H1 (cell line): ENCODE results near the gene DNAL1. TPM values are rescaled to one million over a fixed set of nuclear protein-coding genes. Genes with fewer than 3 reads are reported as not detected.
A peak's percentile ranks its signal among the peaks of the same experiment; 100 is the strongest.

Experiments used
- CTCF ChIA-PET: fragments of 300-600 bp; sonication (Branson Sonifier 250); formaldehyde crosslinking; loops from one replicate; lab custom pipeline; 2021; ENCODE audit not compliant: partially characterized antibody; lab: Charles Lee
- POLR2A ChIA-PET: fragments of 300-600 bp; sonication (Branson Sonifier 250); formaldehyde crosslinking; loops from one replicate; lab custom pipeline; 2021; ENCODE audit warnings: inconsistent platforms; ENCODE audit not compliant: partially characterized antibody; lab: Charles Lee
- DNase-seq, 2 experiments: peaks; one replicate each; pipeline versions ENCODE4 v3.0.0 to v3.0.0-alpha.2; 2010 to 2022; ENCODE audit warnings: low spot score in 2 of 2, low read depth in 1 of 2, mixed read lengths in 1 of 2
- FAIRE-seq: peaks from 2 replicates; lab custom pipeline; 2011; peaks lifted over from hg19 to GRCh38; lab: Jason Lieb, UNC
- H2AFZ ChIP-seq: 2 replicates; pipeline ENCODE4 v1.8.1; 2012; ENCODE audit warnings: low read length, inconsistent platforms
- H2AK5ac ChIP-seq: 2 replicates; pipeline ENCODE4 v1.6.1; 2013; ENCODE audit warnings: low read depth, low read length
- H2BK120ac ChIP-seq: replicated peaks from 2 replicates; pipeline ENCODE3; 2013; ENCODE audit warnings: low read depth, low read length, inconsistent platforms
- H2BK12ac ChIP-seq: 2 replicates; pipeline ENCODE4 v1.6.1; 2013; ENCODE audit warnings: low read depth, low read length
- H2BK15ac ChIP-seq: 2 replicates; pipeline ENCODE4 v1.6.1; 2013; ENCODE audit warnings: low read length
- H2BK20ac ChIP-seq: 2 replicates; pipeline ENCODE4 v1.6.1; 2013; ENCODE audit warnings: low read length
- H2BK5ac ChIP-seq: 2 replicates; pipeline ENCODE4 v1.6.1; 2013; ENCODE audit warnings: low read depth, low read length
- H3K14ac ChIP-seq: 2 replicates; pipeline ENCODE4 v1.6.1; 2013; ENCODE audit warnings: inconsistent platforms; ENCODE audit not compliant: insufficient read length
- H3K18ac ChIP-seq: 2 replicates; pipeline ENCODE4 v1.6.1; 2013; ENCODE audit warnings: low read length; ENCODE audit errors: extremely low read depth
- H3K23ac ChIP-seq: 2 replicates; pipeline ENCODE4 v1.6.1; 2013; ENCODE audit warnings: inconsistent platforms; ENCODE audit not compliant: insufficient read length
- H3K23me2 ChIP-seq: 2 replicates; pipeline ENCODE4 v1.6.1; 2013; ENCODE audit warnings: low read depth, low read length
- H3K27ac ChIP-seq: 2 replicates; pipeline ENCODE4 v1.6.1; 2011; ENCODE audit warnings: low read depth, low read length, inconsistent platforms
- H3K27me3 ChIP-seq, 4 experiments: replicated peaks in 1 of 4; 1 replicate in 1 of 4; 2 replicates in 3 of 4; pipeline versions ENCODE4 v1.6.1 to v1.8.1; 2011 to 2013; ENCODE audit warnings: low read length in 3 of 4, mild to moderate bottlenecking in 3 of 4, inconsistent platforms in 2 of 4, mixed read lengths in 2 of 4, moderate library complexity in 1 of 4; ENCODE audit not compliant: control insufficient read depth in 3 of 4, insufficient read depth in 3 of 4; ENCODE audit errors: extremely low read depth in 1 of 4
- H3K36me3 ChIP-seq, 4 experiments: 2 replicates each; pipeline versions ENCODE4 v1.6.1 to v1.8.1; 2011 to 2013; ENCODE audit warnings: mild to moderate bottlenecking in 4 of 4, low read length in 3 of 4, moderate library complexity in 2 of 4, control low read depth in 1 of 4, inconsistent platforms in 1 of 4; ENCODE audit not compliant: insufficient read depth in 4 of 4, control insufficient read depth in 2 of 4
- H3K4ac ChIP-seq: replicated peaks from 2 replicates; pipeline ENCODE3; 2013; ENCODE audit warnings: low read length, low read depth, mixed read lengths, inconsistent platforms; ENCODE audit not compliant: insufficient read length
- H3K4me1 ChIP-seq, 4 experiments: replicated peaks in 1 of 4; 1 replicate in 1 of 4; 2 replicates in 3 of 4; pipeline versions ENCODE4 v1.6.1 to v1.8.1; 2011 to 2013; ENCODE audit warnings: low read length in 3 of 4, inconsistent platforms in 2 of 4, mixed read lengths in 1 of 4; ENCODE audit not compliant: insufficient read depth in 4 of 4, control insufficient read depth in 3 of 4
- H3K4me2 ChIP-seq, 2 experiments: 2 replicates each; pipeline versions ENCODE4 v1.6.1 to v1.8.1; 2011 to 2013; ENCODE audit warnings: low read depth in 2 of 2, low read length in 2 of 2, control low read depth in 1 of 2, inconsistent platforms in 1 of 2, mild to moderate bottlenecking in 1 of 2; ENCODE audit not compliant: insufficient read depth in 1 of 2
- H3K4me3 ChIP-seq, 4 experiments: fragments of 200-600, 300-600 bp in 1 of 4; sonication (generic), shearing (Covaris generic), sonication (Bioruptor Twin) in 1 of 4; 2 replicates each; pipeline versions ENCODE4 v1.5.1 to v1.8.1; 2011 to 2016; ENCODE audit warnings: low read length in 4 of 4, low read depth in 3 of 4, control low read depth in 2 of 4, inconsistent platforms in 2 of 4, mild to moderate bottlenecking in 2 of 4, mixed read lengths in 1 of 4, moderate library complexity in 1 of 4; ENCODE audit not compliant: insufficient read depth in 2 of 4; ENCODE audit errors: extremely low read depth in 1 of 4
- H3K56ac ChIP-seq: replicated peaks from 2 replicates; pipeline ENCODE3; 2013; ENCODE audit warnings: low read depth, mild to moderate bottlenecking, mixed read lengths, low read length, inconsistent platforms; ENCODE audit not compliant: insufficient read length
- H3K79me1 ChIP-seq: 2 replicates; pipeline ENCODE4 v1.6.1; 2013; ENCODE audit warnings: low read depth, low read length, control low read depth
- H3K79me2 ChIP-seq, 2 experiments: 2 replicates each; pipeline versions ENCODE4 v1.6.1 to v1.8.1; 2012 to 2013; ENCODE audit warnings: low read length in 2 of 2, mild to moderate bottlenecking in 2 of 2, inconsistent platforms in 1 of 2; ENCODE audit not compliant: insufficient read depth in 2 of 2, control insufficient read depth in 1 of 2
- H3K9ac ChIP-seq, 4 experiments: replicated peaks in 1 of 4; 1 replicate in 1 of 4; 2 replicates in 3 of 4; pipeline versions ENCODE4 v1.6.1 to v1.8.1; 2011 to 2013; ENCODE audit warnings: low read depth in 3 of 4, low read length in 3 of 4, control low read depth in 2 of 4, mild to moderate bottlenecking in 2 of 4, moderate library complexity in 2 of 4, inconsistent platforms in 1 of 4; ENCODE audit errors: extremely low read depth in 1 of 4
- H3K9me3 ChIP-seq, 2 experiments: 2 replicates each; pipeline versions ENCODE4 v1.6.1 to v1.8.1; 2012 to 2013; ENCODE audit warnings: mild to moderate bottlenecking in 2 of 2, moderate library complexity in 2 of 2, control low read depth in 1 of 2, inconsistent platforms in 1 of 2, low read depth in 1 of 2, low read length in 1 of 2, mixed read lengths in 1 of 2; ENCODE audit not compliant: insufficient read depth in 2 of 2
- H4K20me1 ChIP-seq, 2 experiments: replicated peaks in 1 of 2; 2 replicates each; pipeline versions ENCODE3 to v1.8.1; 2011 to 2013; ENCODE audit warnings: inconsistent platforms in 2 of 2, low read length in 2 of 2, mild to moderate bottlenecking in 1 of 2; ENCODE audit not compliant: insufficient read depth in 2 of 2, control insufficient read depth in 1 of 2
- H4K5ac ChIP-seq: 2 replicates; pipeline ENCODE4 v1.6.1; 2013; ENCODE audit warnings: low read length, low read depth, mixed read lengths, inconsistent platforms; ENCODE audit not compliant: insufficient read length
- H4K8ac ChIP-seq: 2 replicates; pipeline ENCODE4 v1.8.0; 2013; ENCODE audit warnings: mild to moderate bottlenecking, moderate library complexity, low read length, inconsistent platforms; ENCODE audit not compliant: insufficient read depth; ENCODE audit errors: extremely low read depth
- H4K91ac ChIP-seq: replicated peaks from 2 replicates; pipeline ENCODE3; 2013; ENCODE audit warnings: low read length, mixed read lengths, inconsistent platforms; ENCODE audit not compliant: insufficient read length
- BACH1 ChIP-seq: IDR thresholded peaks from 2 replicates; pipeline ENCODE4 v1.6.1; 2012; ENCODE audit warnings: low read length, improper control_type of control experiment
- CTBP2 ChIP-seq: IDR thresholded peaks from 2 replicates; pipeline ENCODE4 v1.7.0; 2011; ENCODE audit warnings: borderline replicate concordance, mild to moderate bottlenecking, moderate library complexity, mixed read lengths, low read length; ENCODE audit not compliant: insufficient read depth, insufficient read length
- HDAC2 ChIP-seq, 2 experiments: fragments of 300-600 bp in 1 of 2; sonication (generic) in 1 of 2; IDR thresholded peaks; 2 replicates each; pipeline ENCODE4 v1.6.1; 2011 to 2012; ENCODE audit warnings: low read depth in 2 of 2, low read length in 2 of 2, mild to moderate bottlenecking in 2 of 2, moderate library complexity in 2 of 2, borderline replicate concordance in 1 of 2, inconsistent platforms in 1 of 2
- KDM5A ChIP-seq: fragments of 200-600 bp; IDR thresholded peaks from 2 replicates; pipeline ENCODE4 v1.7.1; 2012; ENCODE audit warnings: mild to moderate bottlenecking, low read length, inconsistent platforms, mixed read lengths
- WGBS, 2 experiments: shearing (Covaris generic) in 1 of 2; methylation state at CpG; one replicate each; pipeline versions ENCODE4 v1.1.6 to v1.1.7; 2013 to 2015; ENCODE audit warnings: low lambda C conversion rate in 2 of 2, mixed read lengths in 2 of 2, inconsistent platforms in 1 of 2, low coverage in 1 of 2, missing lambda C conversion rate in 1 of 2; ENCODE audit not compliant: insufficient replicate concordance in 2 of 2, insufficient coverage in 1 of 2, insufficient read length in 1 of 2; ENCODE audit errors: extremely low coverage in 1 of 2, missing lambda C conversion rate in 1 of 2; 5-methylcytosine and 5-hydroxymethylcytosine counted together
- polyA plus RNA-seq, 7 experiments: library from polyadenylated mRNA; depleted of rRNA in 3 of 7; stranded (reverse) in 5 of 7; unstranded in 2 of 7; fragments of >200 nt in 5 of 7; fragments of 200-250 nt in 2 of 7; gene quantifications; 1 replicate in 5 of 7; 2 replicates in 1 of 7; 4 replicates in 1 of 7; pipeline versions ENCODE4 v1.2.1 to v1.2.3, GENCODE V29; 2011 to 2013; ENCODE audit warnings: missing spikeins in 2 of 7, mixed read lengths in 2 of 7
- total RNA-seq: library from RNA; stranded (reverse); fragmentation: NEBNext Ultra II Directional; extraction: Animal tissue kit (Norgen Biotek cat#: 25700); gene quantifications from 2 replicates; pipeline ENCODE4 v1.2.1, GENCODE V29; 2021

DNAL1 gene
- total and polyA plus RNA-seq, 2 of the 8 experiments (the other 6 are each of a cell fraction or from before 2014, with no cell fraction given): 2.8 to 16.8 TPM

DNA sequence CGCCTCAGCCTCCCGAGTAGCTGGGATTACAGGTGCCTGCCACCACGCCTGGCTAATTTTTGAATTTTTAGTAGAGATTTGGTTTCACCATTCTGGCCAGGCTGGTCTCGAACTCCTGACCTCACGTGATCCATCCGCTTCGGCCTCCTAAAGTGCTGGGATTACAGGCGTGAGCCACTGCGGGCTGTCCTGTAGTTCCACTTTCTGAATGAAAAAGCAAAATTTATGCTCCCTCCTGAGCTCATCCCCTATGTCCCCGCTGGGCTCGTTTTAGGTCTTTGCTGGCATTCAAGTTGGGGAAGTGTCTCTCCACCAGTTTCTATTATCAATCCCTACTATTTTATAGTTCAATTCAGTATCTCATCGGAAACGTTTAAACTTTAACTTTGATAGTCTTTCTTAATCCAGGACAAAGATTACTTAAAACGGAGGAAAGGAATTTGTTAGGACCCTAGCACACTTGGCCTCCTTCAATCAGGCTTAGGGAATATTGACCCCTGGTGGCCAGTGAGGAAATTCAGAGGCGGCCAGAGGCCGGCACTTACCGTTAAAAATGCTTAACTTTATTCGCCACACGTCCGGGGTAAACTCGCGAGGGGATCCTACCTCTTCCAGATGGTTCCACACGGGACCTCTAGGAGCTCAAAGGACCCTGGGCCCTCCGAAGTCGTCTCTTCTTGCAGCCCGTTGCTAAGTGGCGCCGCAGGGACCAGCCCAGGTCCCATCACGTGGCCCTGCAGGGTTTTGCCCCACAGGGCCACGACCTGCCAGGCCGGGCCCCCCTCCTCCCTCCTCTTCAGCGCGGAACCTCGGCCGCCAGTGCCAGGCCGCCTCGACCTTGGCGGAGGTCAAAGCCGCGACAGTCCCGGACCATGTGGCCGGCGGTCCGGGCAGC lies 11.4 kb upstream of the DNAL1 start:
- FAIRE-seq (peak; percentile 94), DNase-seq (peak in 1 of 2 experiments; percentile 82)
- Histone ChIP-seq H3K79me2 (no peaks in the 10 kb centered on the region), H2BK15ac (peak overlapping the region; percentile 92; the same call in 1 of the 2 replicates), H4K91ac (peak overlapping the region; percentile 97), H3K4ac (no peak overlapping the region), H4K5ac (peak overlapping the region; percentile 7), H3K27me3 (no peaks in the 10 kb centered on the region), H2BK5ac (peak overlapping the region; percentile 86; the same call in 1 of the 2 replicates), H3K56ac (peak overlapping the region; percentile 86), H3K4me1 (peaks cover 0 to 5% (median 1%) of the 10 kb centered on the region in 4 experiments; a peak in 4 of 7 replicates), H3K23ac (no peak overlapping the region), H3K23me2 (peaks cover 7% of the 10 kb centered on the region; the same call in 1 of the 2 replicates), H4K8ac (no peak overlapping the region; the same call in 1 of the 2 replicates), H2AFZ (peak overlapping the region; percentile 45; the same call in 1 of the 2 replicates), H2BK120ac (no peak overlapping the region), H3K4me3 (peak overlapping the region; percentile 31 to 65 (median 58)), H3K14ac (no peak overlapping the region), H3K27ac (no peak overlapping the region; the same call in 1 of the 2 replicates), H2AK5ac (no peak overlapping the region), H3K18ac (peak overlapping the region; percentile 78), H3K4me2 (peak overlapping the region; percentile 68 to 83), H4K20me1 (no peaks in the 10 kb centered on the region), H2BK20ac (peak overlapping the region; percentile 61; the same call in 1 of the 2 replicates), H3K36me3 (no peaks in the 10 kb centered on the region), H3K9ac (peak overlapping the region in 3 of 4 experiments; percentile 40 to 58 (median 45); a peak in 5 of 7 replicates), H3K9me3 (no peaks in the 10 kb centered on the region), H2BK12ac (0 out of 2 replicates have a peak overlapping the region, but pooled peaks have one; percentile 84), H3K79me1 (no peaks in the 10 kb centered on the region)
- ChIA-PET POLR2A (interaction anchor here (1.0 to 1.5 kb wide), 8 partner anchors 12 to 143 kb away, joined by 3 to 7 read pairs (median 4); partner anchors contain the start of genes ACOT2, DNAL1 and RIOX1), CTCF (interaction anchor here (0.7 to 6.5 kb wide), 28 partner anchors 9 to 338 kb away, joined by 3 to 52 read pairs (median 4); partner anchors contain the start of genes ACOT2, ACOT6 and DNAL1)
- 24% methylated on average over 30 of the region's 44 CpGs; no CpG with 5 or more reads in 1 of the 2 experiments for WGBS, 2 experiments
- TF ChIP-seq CTBP2 (no peak), HDAC2 (IDR thresholded peaks at IDR 0.05; ENCODE audit: borderline replicate concordance in 1 of 2, low read depth in 2 of 2, low read length in 2 of 2) (0 out of 4 replicates have a peak, but pooled peaks of 1 of the 2 experiments have one; percentile 44), KDM5A (peak; percentile 60), BACH1 (peak; percentile 72)
